ENCODE measurements around the gene FOSB. TPM values are rescaled to one million over a fixed set of nuclear protein-coding genes. Genes with fewer than 3 reads are reported as not detected.

The FOSB gene
- total and polyA plus RNA-seq, 7 donors: 1.1 to 28.1 (median 11.0) TPM

DNA sequence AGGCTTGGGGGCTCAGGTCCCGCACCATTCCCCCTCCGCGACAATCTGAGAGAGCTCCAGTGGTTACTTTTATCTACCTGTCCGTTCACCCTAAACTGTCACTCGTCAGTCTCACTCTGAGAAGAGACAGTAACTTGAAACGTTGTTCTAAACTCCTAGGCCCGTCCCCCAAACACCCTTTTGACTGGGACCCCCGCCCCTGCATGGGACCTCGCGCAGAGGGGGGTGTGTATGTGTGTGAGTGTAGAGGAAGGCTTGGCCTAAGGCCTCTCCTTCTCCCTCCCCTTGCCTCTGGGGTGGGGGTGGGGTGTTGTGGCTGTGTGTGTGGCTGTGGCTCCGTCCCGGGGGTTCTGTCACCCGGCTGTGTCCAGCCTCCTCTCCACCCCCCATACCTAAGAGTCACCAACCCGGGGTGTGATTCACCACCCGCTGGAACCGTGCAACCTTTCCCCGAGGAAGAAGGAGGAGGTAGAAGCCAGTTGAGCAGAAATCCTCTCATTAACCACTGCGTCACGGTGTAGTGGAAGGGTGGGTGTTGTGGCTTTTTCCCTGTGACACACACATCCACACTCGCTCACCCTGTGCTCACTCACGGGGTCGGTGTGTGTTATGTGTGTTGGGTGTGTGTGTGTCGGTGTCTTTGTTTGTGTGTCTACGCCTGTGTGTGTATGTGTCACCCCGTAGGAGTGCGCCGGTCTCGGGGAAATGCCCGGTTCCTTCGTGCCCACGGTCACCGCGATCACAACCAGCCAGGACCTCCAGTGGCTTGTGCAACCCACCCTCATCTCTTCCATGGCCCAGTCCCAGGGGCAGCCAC, 2.4 kb downstream of the FOSB start:
- DNase-seq: no peak
- WGBS, 2 donors: 35 to 43% methylated on average over 33 of the region's 33 CpGs
- TF ChIP-seq EP300 (IDR thresholded peaks at IDR 0.05) (no peak), POLR2AphosphoS5 (IDR thresholded peaks at IDR 0.05) (no peak), CTCF (IDR thresholded peaks at IDR 0.05) (no peak), POLR2A (IDR thresholded peaks at IDR 0.05) (peak; percentile 18 to 49)
- Histone ChIP-seq H3K27me3 (no peaks in the 10 kb centered on the region), H3K36me3 (no peaks in the 10 kb centered on the region), H3K4me3 (peak overlapping the region; percentile 48 to 76 (median 72)), H3K9me3 (no peaks in the 10 kb centered on the region), H3K27ac (peak overlapping the region; percentile 94 to 97 (median 96)), H3K4me1 (peaks cover 0 to 36% (median 30%) of the 10 kb centered on the region in 4 donors)
- intact Hi-C loops (cut with DNase I): no loop called here

GRCh38 chr19:45470762-45471081, 2.9 kb downstream of the FOSB start:
- Histone ChIP-seq H3K27me3 (no peaks in the 10 kb centered on the region), H3K36me3 (no peaks in the 10 kb centered on the region), H3K4me1 (peaks cover 0 to 36% (median 30%) of the 10 kb centered on the region in 4 donors), H3K4me3 (no peak overlapping the region), H3K9me3 (no peaks in the 10 kb centered on the region), H3K27ac (no peak overlapping the region)
- no peak for DNase-seq
- TF ChIP-seq POLR2A (IDR thresholded peaks at IDR 0.05): no peak
- TF ChIP-seq CTCF (IDR thresholded peaks at IDR 0.05): no peak
- no peak for TF ChIP-seq POLR2AphosphoS5 (IDR thresholded peaks at IDR 0.05)
- no peak for TF ChIP-seq EP300 (IDR thresholded peaks at IDR 0.05)
- WGBS, 2 donors: 92 to 93% methylated on average over 15 of the region's 15 CpGs
- intact Hi-C loops (cut with DNase I): no loop called here

- H3K9me3 ChIP-seq: no peaks in the 10 kb centered on the region
- H3K36me3 ChIP-seq: no peaks in the 10 kb centered on the region
- H3K27me3 ChIP-seq: no peaks in the 10 kb centered on the region
- 85 to 90% methylated on average over 16 of the region's 16 CpGs for WGBS, 2 donors
- TF ChIP-seq POLR2AphosphoS5 (IDR thresholded peaks at IDR 0.05) (no peak), POLR2A (IDR thresholded peaks at IDR 0.05) (no peak)
- H3K4me3 ChIP-seq: no peak overlapping the region
- no peak overlapping the region for H3K27ac ChIP-seq
- H3K4me1 ChIP-seq: peaks cover 0 to 36% (median 30%) of the 10 kb centered on the region in 4 donors
- intact Hi-C loops (cut with DNase I): no loop called here
- no peak for DNase-seq
These were observed 3.5 kb downstream of the FOSB start for GRCh38 chr19:45471111-45471930.

- intact Hi-C loops (cut with DNase I): no loop called here
- TF ChIP-seq EP300 (IDR thresholded peaks at IDR 0.05) (no peak), POLR2A (IDR thresholded peaks at IDR 0.05) (no peak), POLR2AphosphoS5 (IDR thresholded peaks at IDR 0.05) (no peak), CTCF (IDR thresholded peaks at IDR 0.05) (no peak)
- no peak for DNase-seq
- no peak overlapping the region for H3K27ac ChIP-seq
- no peaks in the 10 kb centered on the region for H3K9me3 ChIP-seq
- no peaks in the 10 kb centered on the region for H3K36me3 ChIP-seq
- H3K4me1 ChIP-seq: peaks cover 0 to 34% (median 28%) of the 10 kb centered on the region in 4 donors
- no peak overlapping the region for H3K4me3 ChIP-seq
- H3K27me3 ChIP-seq: no peaks in the 10 kb centered on the region
- 49 to 56% methylated on average over 7 of the region's 7 CpGs for WGBS, 2 donors
These were observed 4.3 kb downstream of the FOSB start for GRCh38 chr19:45471931-45472562.

Measured in sigmoid colon (tissue), 7 donors.